GM21528 (cell line): ENCODE data around the gene RAPGEF5.

Experiments
- ATAC-seq: cut with Tn5 transposase; IDR thresholded peaks from one replicate; pipeline ENCODE4 v1.9.1; 2021; ENCODE audit warnings: mild to moderate bottlenecking, moderate library complexity; ENCODE audit not compliant: unreplicated experiment, low FRiP score

Gene RAPGEF5

GRCh38 chr7:22380333-22380732 is 23.4 kb upstream of the RAPGEF5 start:
- ATAC-seq: no peak

DNA sequence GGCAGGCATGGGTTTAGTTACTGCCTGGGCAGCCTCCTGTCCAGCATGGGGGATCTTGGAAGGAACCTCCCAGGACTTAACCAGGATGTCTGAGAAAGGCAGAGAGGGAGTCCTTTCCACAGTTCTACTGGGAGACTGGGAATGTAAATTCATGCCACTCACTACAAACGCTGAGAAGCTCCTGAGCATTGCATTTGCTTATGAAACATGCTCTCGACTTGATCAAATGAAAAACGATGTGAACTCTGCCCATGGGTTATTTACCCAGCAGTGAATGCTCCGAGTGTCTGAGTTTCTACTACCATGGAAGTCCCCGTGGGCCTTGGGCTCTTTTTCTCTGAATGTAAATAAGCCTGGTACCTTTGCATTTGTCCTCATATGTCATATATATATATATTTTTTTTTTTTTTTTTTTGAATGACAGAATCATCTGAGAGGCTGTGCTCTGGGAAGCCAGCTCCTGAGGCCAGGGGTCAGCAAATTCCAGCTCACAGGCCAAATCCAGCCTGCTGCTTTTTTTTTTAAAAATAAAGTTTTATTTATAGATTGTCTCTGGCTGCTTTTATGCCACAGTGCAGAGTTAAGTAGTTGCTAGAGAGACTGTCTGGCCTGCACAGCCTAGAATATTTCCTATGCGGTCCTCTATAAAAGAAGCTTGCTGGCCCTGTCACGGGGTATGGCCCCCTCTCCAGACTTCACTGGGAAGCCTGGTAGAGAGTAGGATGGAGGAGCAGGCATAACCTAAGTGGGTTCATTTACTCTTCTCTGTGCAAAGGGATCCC is 21.4 kb upstream of the RAPGEF5 start:
- ATAC-seq: no peak

DNA sequence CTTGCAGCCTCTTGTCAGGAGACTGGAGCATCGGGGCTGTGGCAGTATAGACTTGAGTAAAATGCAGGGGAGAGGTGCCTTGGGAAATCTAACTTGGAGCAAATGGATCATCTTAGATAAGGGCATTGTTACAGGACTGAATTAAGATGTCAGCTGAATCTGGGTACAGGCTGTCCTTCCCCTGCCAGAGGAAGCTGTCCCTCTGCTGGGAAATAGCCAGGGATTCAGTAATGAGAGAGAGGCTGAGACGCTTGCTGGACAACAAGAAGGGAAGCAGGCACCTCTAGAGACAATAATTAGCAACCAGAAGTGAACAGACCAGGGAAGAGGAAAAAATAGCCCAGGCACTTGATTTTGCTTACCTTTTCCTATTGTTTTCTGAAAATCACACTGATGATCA is 20.7 kb upstream of the RAPGEF5 start:
- ATAC-seq: no peak

DNA sequence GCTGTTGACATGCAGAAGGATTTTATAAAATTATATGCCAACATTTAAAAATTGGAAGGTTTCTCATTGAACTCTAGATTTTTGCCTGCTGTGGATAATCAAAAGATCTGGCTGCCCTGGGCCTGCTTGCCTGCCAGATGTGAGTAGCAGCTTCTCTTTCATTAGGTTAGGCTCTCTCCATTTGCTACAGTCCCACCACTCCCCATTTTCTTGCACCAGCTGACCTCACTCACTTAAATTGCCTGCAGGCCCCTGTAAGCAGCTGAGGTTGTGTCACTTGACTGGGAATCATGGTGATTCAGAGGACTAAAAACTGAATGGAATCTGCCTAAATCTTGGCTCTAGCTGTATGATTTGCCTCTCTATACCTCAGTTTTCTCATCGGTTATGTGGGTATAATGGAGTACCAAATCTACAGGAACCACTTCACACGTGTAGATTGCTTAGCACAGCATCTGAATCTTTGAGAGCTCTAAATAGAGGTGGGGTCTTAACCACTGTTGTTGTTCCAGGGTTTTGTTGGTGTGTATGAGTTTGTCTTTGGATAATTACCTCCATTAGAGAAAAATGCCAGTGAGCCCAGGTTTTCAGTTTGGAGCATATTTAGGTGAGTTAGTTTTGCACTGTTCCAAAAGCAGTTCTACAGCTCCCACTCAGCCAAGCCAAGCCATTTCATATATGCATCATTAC is 18.6 kb upstream of the RAPGEF5 start:
- no peak for ATAC-seq

DNA sequence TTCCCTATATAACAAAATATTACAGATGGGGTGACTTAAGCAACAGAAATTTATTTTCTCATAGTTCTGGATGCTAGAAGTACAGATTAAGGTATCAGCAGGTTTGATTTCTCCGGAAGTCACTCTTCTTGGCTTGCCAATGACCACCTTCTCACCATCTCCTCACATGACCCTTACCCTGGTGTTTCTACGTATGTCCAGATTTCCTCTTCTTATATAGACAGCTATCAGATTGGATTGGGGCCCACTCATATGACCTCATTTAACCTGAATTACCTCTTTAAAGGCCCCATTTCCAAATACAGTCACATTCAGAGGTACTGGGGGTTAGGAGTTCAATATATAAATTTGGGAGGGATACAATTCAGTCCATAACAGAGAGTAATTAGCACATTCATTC is 17.0 kb upstream of the RAPGEF5 start:
- no peak for ATAC-seq

GRCh38 chr7:22373388-22373787 is 16.4 kb upstream of the RAPGEF5 start:
- ATAC-seq: no peak

DNA sequence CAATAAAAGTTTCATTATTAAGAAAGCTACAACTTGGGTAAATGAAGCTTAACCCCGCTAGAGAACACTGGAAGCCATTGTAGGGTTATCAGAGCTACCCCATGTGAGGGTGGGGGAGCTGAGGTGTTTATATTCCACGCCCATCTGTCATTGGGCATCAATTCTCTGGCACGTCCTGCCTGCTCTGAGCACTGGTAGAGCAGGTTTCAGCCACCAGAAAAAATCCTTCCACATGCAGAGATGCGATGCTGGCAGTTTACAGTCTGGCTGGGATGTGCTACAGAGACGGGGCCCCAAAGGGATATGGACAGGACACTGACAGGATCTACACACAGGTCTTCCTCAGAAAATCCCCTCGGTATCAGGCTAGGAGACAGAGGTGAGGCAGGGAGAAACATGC is 15.9 kb upstream of the RAPGEF5 start:
- ATAC-seq: no peak

GRCh38 chr7:22371878-22372277 is 14.9 kb upstream of the RAPGEF5 start:
- no peak for ATAC-seq

- ATAC-seq: no peak
Measured at GRCh38 chr7:22364900-22365299, 7.9 kb upstream of the RAPGEF5 start.

GRCh38 chr7:22363756-22364422 is 6.9 kb upstream of the RAPGEF5 start:
- no peak for ATAC-seq

DNA sequence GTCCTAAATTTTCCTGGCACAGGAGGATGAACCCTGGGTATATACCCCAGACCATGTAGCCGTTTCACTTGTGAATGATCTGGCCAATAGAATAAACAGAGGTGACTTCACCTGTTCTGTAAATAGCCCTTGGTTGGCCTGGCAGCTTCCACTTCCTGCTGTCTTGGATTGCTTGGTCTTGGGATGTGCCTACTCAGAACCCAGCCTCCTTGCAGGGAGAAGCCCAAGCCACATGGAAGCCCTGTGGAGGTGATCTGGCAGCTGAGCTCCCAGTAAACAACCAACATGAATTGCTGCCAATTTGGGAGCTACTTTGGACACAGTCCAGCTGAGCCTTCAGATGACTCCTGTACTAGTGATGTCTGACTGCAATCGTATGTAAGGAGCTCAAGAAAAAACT is 4.8 kb upstream of the RAPGEF5 start:
- ATAC-seq: no peak

GRCh38 chr7:22361320-22361719 is 4.4 kb upstream of the RAPGEF5 start:
- no peak for ATAC-seq

- ATAC-seq: no peak
Measured at GRCh38 chr7:22358820-22359697, 2.1 kb upstream of the RAPGEF5 start.

- no peak for ATAC-seq
Measured at GRCh38 chr7:22357311-22358175, 589 bp upstream of the RAPGEF5 start.

- peak; percentile 11 for ATAC-seq
Measured at GRCh38 chr7:22356010-22356691, 803 bp downstream of the RAPGEF5 start.

DNA sequence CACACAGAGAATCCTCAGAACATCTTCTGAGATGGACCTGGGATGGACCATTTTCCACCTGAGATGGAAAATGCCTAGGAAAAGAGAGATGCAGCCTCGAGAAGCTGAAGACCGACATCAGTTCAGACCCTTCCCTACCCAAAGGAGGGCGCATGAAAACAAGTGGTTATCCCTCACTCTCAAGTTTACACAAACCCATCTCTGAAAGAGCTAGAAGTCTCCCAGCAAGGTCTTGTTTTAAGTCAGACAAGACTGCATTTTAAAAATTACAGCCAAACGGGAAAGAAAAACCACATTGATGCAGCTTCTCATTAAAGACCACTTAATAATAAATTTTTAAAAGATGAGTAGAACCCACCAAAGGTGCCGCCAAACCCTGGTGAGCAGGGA is 1.3 kb downstream of the RAPGEF5 start:
- ATAC-seq: no peak

DNA sequence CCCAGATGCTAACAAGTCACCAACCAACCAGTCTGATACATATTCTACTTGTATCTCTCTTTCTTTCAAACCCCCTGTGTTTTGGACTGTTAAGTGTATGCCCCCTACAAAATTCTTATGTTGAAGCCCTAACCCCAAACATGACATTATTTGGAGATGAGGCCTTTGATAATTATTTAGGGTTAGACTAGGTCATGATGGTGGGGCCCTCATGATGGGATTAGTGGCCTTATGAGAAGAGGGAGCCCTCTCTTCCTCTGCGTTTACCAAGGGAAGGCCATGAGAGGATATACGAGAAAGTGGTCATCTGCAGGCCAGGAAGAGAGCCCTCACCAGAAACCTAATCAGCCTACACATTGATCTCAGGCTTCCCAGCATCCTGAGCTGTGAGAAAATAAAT is 2.5 kb downstream of the RAPGEF5 start:
- ATAC-seq: no peak

DNA sequence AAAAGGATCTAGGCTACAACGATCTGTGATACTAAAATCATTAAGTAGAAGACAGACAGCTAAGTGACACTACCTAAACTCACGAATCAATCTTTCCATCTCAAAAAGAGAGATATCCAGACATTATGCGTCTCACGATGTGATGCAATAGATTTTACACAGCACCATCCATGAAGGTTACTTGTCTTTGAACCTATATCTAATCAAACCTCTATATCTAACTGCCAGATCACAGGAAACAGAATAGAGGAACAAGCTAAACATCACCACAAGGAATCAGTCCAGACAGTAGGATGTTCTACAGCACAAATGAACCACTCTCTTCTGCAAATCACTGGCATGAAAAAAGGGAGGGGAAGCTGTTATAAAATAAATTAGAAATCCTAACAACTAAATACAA is 4.1 kb downstream of the RAPGEF5 start:
- ATAC-seq: no peak

- no peak for ATAC-seq
Measured at GRCh38 chr7:22351878-22352277, 5.1 kb downstream of the RAPGEF5 start.
